Measurements from ENCODE around the gene PFN3. TPM values are rescaled to one million over a fixed set of nuclear protein-coding genes. Genes with fewer than 3 reads are reported as not detected.

PFN3 gene
- total RNA-seq, 5 donors from 2014 or later (not counting 1 experiment from before 2014, with no cell fraction given): not detected

- Mint-ChIP-seq H3K4me1 (peaks cover 62 to 73% (median 67%) of the 10 kb centered on the region in 3 donors), H3K27ac (peak overlapping the region; percentile 89 to 90), H3K27me3 (no peaks in the 10 kb centered on the region), H3K36me3 (peaks cover 22% of the 10 kb centered on the region), H3K9me3 (no peaks in the 10 kb centered on the region), H3K4me3 (peak overlapping the region in 2 of 3 donors; percentile 49 to 74)
- ATAC-seq (replicated peaks in 1 of 4) (peak; percentile 14 to 84 (median 76)), DNase-seq (peak in 26 of 35 experiments; percentile 32 to 78 (median 58))
- Histone ChIP-seq H3K9me3 (no peaks in the 10 kb centered on the region), H3K36me3 (ENCODE audit: control insufficient read depth in 2 of 2, extremely low read depth in 1 of 2, insufficient read depth in 1 of 2, low read length in 1 of 2) (peaks cover 21 to 75% of the 10 kb centered on the region in 2 donors), H3K4me1 (ENCODE audit: control insufficient read depth in 1 of 2, extremely low read depth in 1 of 2, insufficient read depth in 2 of 2, low read length in 2 of 2) (peaks cover 33 to 89% of the 10 kb centered on the region in 2 experiments), H3K27me3 (replicated peaks in 1 of 2; ENCODE audit: control insufficient read depth in 2 of 2, extremely low read depth in 1 of 2, insufficient read depth in 2 of 2, low read length in 1 of 2) (no peaks in the 10 kb centered on the region), H3K4me3 (ENCODE audit: control insufficient read depth in 1 of 2, extremely low read depth in 1 of 2, low read length in 1 of 2) (peak overlapping the region in 1 of 2 donors; percentile 50), H3K27ac (ENCODE audit: low read length) (peak overlapping the region; percentile 63)
- ChIA-PET POLR2A (interaction anchor here in 1 of 2 donors (0.6 kb wide), 1 partner anchor 15 kb away, joined by 3 read pairs; no protein-coding TSS in a partner anchor), CTCF (interaction anchor here in 1 of 2 donors (0.5 to 1.5 kb wide), 4 partner anchors 8 to 156 kb away, joined by 3 to 6 read pairs (median 5); partner anchors contain the start of gene LMAN2)
- WGBS (ENCODE audit: insufficient coverage): 50% methylated on average over 21 of the region's 42 CpGs
These were observed 29.9 kb downstream of the PFN3 start for GRCh38 chr5:177370488-177371119.

- ATAC-seq (replicated peaks in 1 of 4) (no peak), DNase-seq (no peak)
- no peaks in the 10 kb centered on the region for H3K27me3 ChIP-seq (replicated peaks in 1 of 2; ENCODE audit: control insufficient read depth in 2 of 2, extremely low read depth in 1 of 2, insufficient read depth in 2 of 2, low read length in 1 of 2)
- ChIA-PET POLR2A (interaction anchor here in 1 of 2 donors (0.6 kb wide), 1 partner anchor 14 kb away, joined by 3 read pairs; no protein-coding TSS in a partner anchor), CTCF (interaction anchor here (0.5 to 1.5 kb wide), 14 partner anchors 9 to 223 kb away, joined by 3 to 8 read pairs (median 4); partner anchors contain the start of genes LMAN2 (in 2 of the 2) and GRK6 (in 1 of the 2))
- H3K9me3 ChIP-seq: no peaks in the 10 kb centered on the region
- Mint-ChIP-seq H3K9me3 (no peaks in the 10 kb centered on the region), H3K27ac (peak overlapping the region; percentile 89 to 90), H3K36me3 (peaks cover 22% of the 10 kb centered on the region), H3K27me3 (no peaks in the 10 kb centered on the region), H3K4me1 (peaks cover 55 to 73% (median 68%) of the 10 kb centered on the region in 3 donors), H3K4me3 (peak overlapping the region in 2 of 3 donors; percentile 39 to 74)
- H3K27ac ChIP-seq (ENCODE audit: low read length): peak overlapping the region; percentile 3
- peaks cover 23 to 82% of the 10 kb centered on the region in 2 donors for H3K36me3 ChIP-seq (ENCODE audit: control insufficient read depth in 2 of 2, extremely low read depth in 1 of 2, insufficient read depth in 1 of 2, low read length in 1 of 2)
- WGBS (ENCODE audit: insufficient coverage): 87% methylated on average over 9 of the region's 11 CpGs
- H3K4me1 ChIP-seq (ENCODE audit: control insufficient read depth in 1 of 2, extremely low read depth in 1 of 2, insufficient read depth in 2 of 2, low read length in 2 of 2): peaks cover 33 to 89% of the 10 kb centered on the region in 2 experiments
- no peak overlapping the region for H3K4me3 ChIP-seq (ENCODE audit: control insufficient read depth in 1 of 2, extremely low read depth in 1 of 2, low read length in 1 of 2)
These were observed 30.6 kb downstream of the PFN3 start for GRCh38 chr5:177369645-177370440.

- no peaks in the 10 kb centered on the region for H3K27me3 ChIP-seq (replicated peaks in 1 of 2; ENCODE audit: control insufficient read depth in 2 of 2, extremely low read depth in 1 of 2, insufficient read depth in 2 of 2, low read length in 1 of 2)
- H3K9me3 ChIP-seq: no peaks in the 10 kb centered on the region
- Mint-ChIP-seq H3K27ac (peak overlapping the region; percentile 89 to 90), H3K4me1 (peaks cover 47 to 74% (median 69%) of the 10 kb centered on the region in 3 donors), H3K27me3 (no peaks in the 10 kb centered on the region), H3K36me3 (peaks cover 22% of the 10 kb centered on the region), H3K4me3 (peak overlapping the region in 1 of 3 donors; percentile 69), H3K9me3 (no peaks in the 10 kb centered on the region)
- CTCF ChIA-PET: interaction anchor here (0.6 to 1.5 kb wide), 16 partner anchors 8 to 803 kb away, joined by 3 to 8 read pairs (median 4); partner anchors contain the start of genes GRK6 (in 1 of the 2) and LMAN2 (in 1 of the 2)
- POLR2A ChIA-PET: no interaction called here
- H3K27ac ChIP-seq (ENCODE audit: low read length): no peak overlapping the region
- ATAC-seq (replicated peaks in 1 of 4): no peak
- H3K4me3 ChIP-seq (ENCODE audit: control insufficient read depth in 1 of 2, extremely low read depth in 1 of 2, low read length in 1 of 2): no peak overlapping the region
- peaks cover 23 to 83% of the 10 kb centered on the region in 2 donors for H3K36me3 ChIP-seq (ENCODE audit: control insufficient read depth in 2 of 2, extremely low read depth in 1 of 2, insufficient read depth in 1 of 2, low read length in 1 of 2)
- 70% methylated on average over 4 of the region's 5 CpGs for WGBS (ENCODE audit: insufficient coverage)
- peak in 3 of 35 experiments; percentile 13 to 57 (median 26) for DNase-seq
- H3K4me1 ChIP-seq (ENCODE audit: control insufficient read depth in 1 of 2, extremely low read depth in 1 of 2, insufficient read depth in 2 of 2, low read length in 2 of 2): peaks cover 34 to 89% of the 10 kb centered on the region in 2 experiments
These were observed 31.4 kb downstream of the PFN3 start for GRCh38 chr5:177368869-177369644.

GRCh38 chr5:177367981-177368868, 32.2 kb downstream of the PFN3 start:
- Histone ChIP-seq H3K27me3 (replicated peaks in 1 of 2; ENCODE audit: control insufficient read depth in 2 of 2, extremely low read depth in 1 of 2, insufficient read depth in 2 of 2, low read length in 1 of 2) (no peaks in the 10 kb centered on the region), H3K4me1 (ENCODE audit: control insufficient read depth in 1 of 2, extremely low read depth in 1 of 2, insufficient read depth in 2 of 2, low read length in 2 of 2) (peaks cover 34 to 89% of the 10 kb centered on the region in 2 experiments), H3K9me3 (no peaks in the 10 kb centered on the region), H3K4me3 (ENCODE audit: control insufficient read depth in 1 of 2, extremely low read depth in 1 of 2, low read length in 1 of 2) (no peak overlapping the region), H3K27ac (ENCODE audit: low read length) (peak overlapping the region; percentile 14), H3K36me3 (ENCODE audit: control insufficient read depth in 2 of 2, extremely low read depth in 1 of 2, insufficient read depth in 1 of 2, low read length in 1 of 2) (peaks cover 23 to 80% of the 10 kb centered on the region in 2 donors)
- CTCF ChIA-PET: interaction anchor here (0.5 to 1.5 kb wide), 17 partner anchors 8 to 804 kb away, joined by 3 to 8 read pairs (median 3); partner anchors contain the start of genes GRK6 (in 1 of the 2) and LMAN2 (in 1 of the 2)
- Mint-ChIP-seq H3K27ac (peak overlapping the region; percentile 89 to 90), H3K27me3 (no peaks in the 10 kb centered on the region), H3K4me1 (peaks cover 39 to 74% (median 66%) of the 10 kb centered on the region in 3 donors), H3K4me3 (no peak overlapping the region), H3K36me3 (peaks cover 19% of the 10 kb centered on the region), H3K9me3 (no peaks in the 10 kb centered on the region)
- 93% methylated on average over 27 of the region's 29 CpGs for WGBS (ENCODE audit: insufficient coverage)
- POLR2A ChIA-PET: no interaction called here
- ATAC-seq (replicated peaks in 1 of 4) (no peak), DNase-seq (no peak)

GRCh38 chr5:177367323-177367848, 33.1 kb downstream of the PFN3 start:
- CTCF ChIA-PET: no interaction called here
- POLR2A ChIA-PET: no interaction called here
- H3K27ac Mint-ChIP-seq: no peak overlapping the region
- DNase-seq (no peak), ATAC-seq (replicated peaks in 1 of 4) (no peak)
- no peaks in the 10 kb centered on the region for H3K27me3 ChIP-seq (replicated peaks in 1 of 2; ENCODE audit: control insufficient read depth in 2 of 2, extremely low read depth in 1 of 2, insufficient read depth in 2 of 2, low read length in 1 of 2)
- peaks cover 32 to 88% of the 10 kb centered on the region in 2 experiments for H3K4me1 ChIP-seq (ENCODE audit: control insufficient read depth in 1 of 2, extremely low read depth in 1 of 2, insufficient read depth in 2 of 2, low read length in 2 of 2)
- no peaks in the 10 kb centered on the region for H3K27me3 Mint-ChIP-seq
- peaks cover 19% of the 10 kb centered on the region for H3K36me3 Mint-ChIP-seq
- H3K9me3 ChIP-seq: no peaks in the 10 kb centered on the region
- peaks cover 38 to 73% (median 66%) of the 10 kb centered on the region in 3 donors for H3K4me1 Mint-ChIP-seq
- 97% methylated on average over 31 of the region's 46 CpGs for WGBS (ENCODE audit: insufficient coverage)
- H3K9me3 Mint-ChIP-seq: no peaks in the 10 kb centered on the region
- H3K27ac ChIP-seq (ENCODE audit: low read length): no peak overlapping the region
- no peak overlapping the region for H3K4me3 ChIP-seq (ENCODE audit: control insufficient read depth in 1 of 2, extremely low read depth in 1 of 2, low read length in 1 of 2)
- no peak overlapping the region for H3K4me3 Mint-ChIP-seq
- H3K36me3 ChIP-seq (ENCODE audit: control insufficient read depth in 2 of 2, extremely low read depth in 1 of 2, insufficient read depth in 1 of 2, low read length in 1 of 2): peaks cover 23 to 77% of the 10 kb centered on the region in 2 donors

Data from T-cell (primary cell).